NCI-H2081 (cell line): Measurements from ENCODE around the gene STXBP4.
"Not testable (repeated sequence)": the region's sequence is repeated elsewhere in the genome, so short reads cannot be mapped to it uniquely, and the experiment has no call there.

Source experiments
- DNase-seq, 2 experiments: peaks; one replicate each; lab custom pipeline; 2025; lab: John Stamatoyannopoulos, UW

Gene STXBP4

DNA sequence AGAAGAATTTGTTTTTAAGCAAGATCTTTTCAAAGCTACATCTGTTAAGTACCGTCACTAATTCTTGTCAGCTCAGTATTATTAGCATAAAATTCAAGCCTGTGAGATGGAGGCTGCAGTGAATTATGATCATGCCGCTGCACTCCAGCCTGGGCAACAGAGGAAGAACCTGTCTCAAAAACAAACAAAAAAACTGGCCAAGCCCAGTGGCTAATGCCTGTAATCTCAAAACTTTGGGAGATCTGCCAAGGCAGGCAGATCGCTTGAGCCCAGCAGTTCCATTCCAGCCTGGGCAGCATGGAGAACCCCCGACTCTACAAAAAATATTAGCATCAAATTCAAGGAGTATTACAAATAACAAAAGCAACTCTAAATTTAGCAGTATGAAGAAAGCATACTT is 88.0 kb downstream of the STXBP4 start:
- peak; percentile 56 to 78 for DNase-seq

DNA sequence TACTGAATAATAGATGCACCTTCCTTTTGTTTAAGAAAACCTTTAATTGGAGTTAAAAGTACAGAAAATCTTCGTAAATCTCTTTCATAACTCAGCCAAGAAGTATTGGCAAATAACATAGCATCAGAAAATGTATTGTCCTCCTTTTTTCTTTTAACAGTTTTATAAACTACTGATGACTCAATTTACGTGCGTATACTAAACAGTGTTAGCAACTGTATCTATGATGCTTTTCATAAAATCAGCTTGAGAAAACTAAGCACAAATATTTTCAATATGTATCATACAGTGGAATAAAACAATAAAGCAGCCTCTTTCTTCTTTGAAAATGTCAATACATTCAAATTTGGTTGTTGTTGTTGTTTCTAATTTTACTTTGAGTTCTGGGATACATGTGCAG is 88.6 kb downstream of the STXBP4 start:
- no peak for DNase-seq

DNA sequence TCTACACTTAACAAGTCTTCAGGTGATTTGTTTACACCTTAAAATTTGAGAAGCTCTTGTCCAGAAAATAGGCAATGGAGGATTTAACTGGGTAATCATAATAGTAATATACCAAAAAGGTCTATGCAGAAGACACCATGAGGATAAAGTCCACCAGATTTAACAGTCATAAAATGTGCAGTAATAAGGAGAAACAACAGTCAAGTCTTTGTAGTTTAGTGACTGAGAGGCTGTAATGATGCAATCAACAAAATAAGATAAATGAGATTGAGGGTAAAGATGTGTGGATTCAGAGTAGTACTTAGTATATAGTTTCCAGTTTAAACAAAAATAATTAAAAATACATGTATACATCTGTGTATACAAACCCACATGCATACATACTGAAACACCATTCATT is 91.2 kb downstream of the STXBP4 start:
- no peak for DNase-seq

DNA sequence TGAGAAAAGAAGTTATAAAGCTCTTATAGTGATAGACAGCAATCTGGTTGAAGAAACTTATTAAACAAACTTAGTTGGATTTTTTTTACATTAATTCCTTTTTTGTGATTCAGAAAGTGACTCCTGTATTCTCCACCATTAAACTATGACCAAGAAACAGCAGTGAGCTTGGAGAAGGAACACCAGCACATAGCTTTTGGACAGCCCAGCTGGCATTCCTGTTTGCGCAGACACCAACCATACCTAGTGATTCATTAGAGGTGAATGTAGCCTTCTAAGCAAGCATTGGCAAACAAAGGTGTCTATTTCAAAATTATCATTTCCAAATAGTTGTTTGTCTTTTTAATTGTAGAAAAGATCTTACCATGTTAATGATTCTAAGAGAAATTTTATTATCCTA is 94.4 kb downstream of the STXBP4 start:
- DNase-seq = no peak

DNA sequence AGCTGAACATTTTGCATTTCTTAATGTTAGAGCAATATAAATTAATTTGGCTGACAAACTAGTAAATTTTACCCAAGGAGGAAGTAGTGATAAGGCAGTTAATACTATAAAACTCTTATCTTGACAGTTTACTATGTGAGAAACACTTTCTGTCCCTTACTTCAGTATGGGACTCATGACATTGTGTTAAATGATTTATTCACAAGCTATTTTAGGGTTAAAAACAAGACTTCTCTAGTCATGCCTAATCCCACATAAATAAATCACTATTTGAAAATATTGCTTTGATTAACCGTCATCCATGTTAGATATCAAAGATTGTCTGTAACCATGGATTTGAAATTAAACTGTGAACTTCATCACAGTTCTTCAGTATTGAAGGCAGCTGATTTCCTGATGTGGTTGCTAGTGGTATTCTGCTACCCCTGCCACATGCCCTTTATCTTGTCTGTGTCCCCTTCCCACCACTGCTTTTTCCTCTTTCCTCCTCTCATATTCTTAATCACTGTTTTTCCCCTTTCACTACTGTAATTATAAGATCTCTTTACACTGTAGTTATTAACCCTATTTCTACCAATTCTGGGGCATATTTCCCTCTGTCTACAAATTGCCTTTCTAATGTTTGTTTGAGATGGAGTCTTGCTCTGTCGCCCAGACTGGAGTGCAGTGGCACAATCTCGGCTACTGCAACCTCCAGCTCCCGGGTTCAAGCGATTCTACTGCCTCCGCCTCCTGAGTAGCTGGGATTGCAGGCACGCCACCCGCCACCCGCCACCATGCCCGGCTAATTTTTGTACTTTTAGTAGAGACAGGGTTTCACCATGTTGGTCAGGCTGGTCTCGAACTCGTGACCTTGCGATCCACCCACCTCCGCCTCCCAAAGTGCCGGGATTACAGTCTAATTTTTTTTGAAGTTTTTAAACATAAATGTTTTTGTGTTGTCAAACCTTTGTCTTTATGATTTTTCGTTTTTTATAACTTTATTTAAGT is 95.6 kb downstream of the STXBP4 start:
- DNase-seq = no peak

DNA sequence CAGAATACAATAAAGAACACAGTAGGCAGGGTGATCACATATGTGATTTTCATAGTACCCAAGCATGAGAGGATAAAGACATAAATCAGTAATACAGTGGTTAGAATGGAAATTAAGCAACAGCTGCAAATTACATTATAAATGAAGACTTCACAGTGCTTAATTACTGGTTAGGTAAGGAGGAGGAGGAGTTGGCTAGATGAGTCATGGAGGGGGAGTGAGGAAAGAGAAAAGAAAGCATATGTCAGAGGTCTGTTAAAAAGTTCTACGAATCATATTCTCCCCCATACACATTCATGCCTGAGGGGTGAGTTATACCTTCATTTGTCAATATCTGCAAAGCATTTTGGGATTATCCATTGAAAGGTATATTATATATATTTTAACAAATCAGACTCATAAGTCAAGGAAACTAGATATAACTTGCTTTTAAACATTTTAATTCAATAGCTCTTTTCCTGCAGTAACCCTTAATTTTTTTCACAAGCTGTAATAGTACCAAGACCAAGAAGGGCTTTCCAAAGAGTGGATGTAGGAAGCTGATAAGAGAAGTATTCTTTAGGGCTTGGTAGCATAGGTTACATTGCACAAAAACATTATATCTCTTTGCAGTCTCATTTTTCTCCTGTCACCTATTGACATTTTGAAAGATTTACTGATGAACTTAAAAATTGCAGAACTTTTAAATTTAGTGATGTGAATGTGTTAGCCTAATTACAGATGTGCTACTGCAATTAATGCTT is 99.3 kb downstream of the STXBP4 start:
- DNase-seq = peak in 1 of 2 experiments; percentile 35

DNA sequence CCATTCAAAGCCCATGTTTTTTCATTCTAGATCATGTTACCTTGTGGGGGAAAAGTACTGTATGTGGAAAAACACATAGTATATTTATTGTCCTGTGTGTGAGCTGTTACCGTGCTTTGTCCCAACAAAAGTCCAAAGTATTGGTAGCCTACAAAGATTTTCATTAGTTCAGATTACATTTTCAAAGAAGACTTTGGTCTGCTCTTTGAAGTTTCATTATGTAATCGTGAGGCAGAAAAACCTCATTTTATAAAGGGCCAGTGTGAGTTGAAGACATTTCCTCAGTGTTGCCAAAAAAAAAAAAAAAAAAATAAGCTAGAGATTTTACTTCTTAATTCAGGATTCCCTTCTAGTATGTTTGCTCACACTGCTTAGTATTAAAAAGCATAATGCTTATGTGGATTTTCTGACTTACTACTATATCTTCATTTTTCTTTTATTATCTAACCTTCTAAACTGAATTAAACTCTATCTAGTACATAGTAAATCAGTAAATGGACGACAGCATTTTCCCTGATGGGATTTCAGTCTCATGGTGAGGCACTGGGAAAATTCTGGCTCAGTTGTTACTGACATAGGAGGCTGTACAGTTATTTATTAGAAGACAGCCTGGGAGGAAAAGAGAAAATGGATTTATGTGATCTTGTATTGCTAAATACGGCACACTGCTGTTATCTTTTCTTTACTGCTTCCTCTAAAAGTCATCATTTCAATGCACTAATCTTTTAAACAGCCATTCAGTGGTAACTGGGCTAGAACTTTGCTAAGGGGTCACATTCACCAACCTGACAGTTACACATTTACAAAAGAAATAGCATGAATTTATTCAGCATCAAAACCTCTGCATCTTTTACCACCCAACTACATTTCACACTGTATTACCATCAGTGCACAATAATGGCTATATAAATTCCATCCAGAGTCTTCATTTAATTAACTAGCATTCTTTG is 100.6 kb downstream of the STXBP4 start:
- DNase-seq = no peak

DNA sequence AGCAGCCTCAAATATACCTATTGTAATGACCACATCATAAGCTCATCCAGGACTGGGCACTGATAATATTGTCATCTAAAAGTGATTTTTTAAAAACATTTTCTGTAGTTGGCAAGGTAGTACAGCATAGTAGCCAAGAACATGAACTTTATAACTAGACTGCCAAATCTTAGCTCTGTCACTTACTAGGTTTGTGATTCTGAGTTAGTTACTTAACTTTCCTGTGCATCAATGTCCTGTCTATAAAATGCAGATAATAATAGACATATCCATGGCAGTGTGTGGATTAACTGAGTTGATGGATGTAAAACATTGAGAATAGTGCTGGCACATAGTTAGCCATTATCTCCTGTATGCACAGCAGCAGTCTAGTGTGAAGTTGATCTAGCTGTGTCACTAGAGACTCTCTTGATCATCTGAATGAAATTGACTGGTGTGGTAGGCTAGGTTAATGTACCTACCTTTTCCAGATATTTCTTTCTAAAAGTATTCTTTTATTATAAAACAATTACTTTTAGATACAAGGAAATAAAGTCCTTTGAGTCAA is 101.5 kb downstream of the STXBP4 start:
- DNase-seq = no peak

DNA sequence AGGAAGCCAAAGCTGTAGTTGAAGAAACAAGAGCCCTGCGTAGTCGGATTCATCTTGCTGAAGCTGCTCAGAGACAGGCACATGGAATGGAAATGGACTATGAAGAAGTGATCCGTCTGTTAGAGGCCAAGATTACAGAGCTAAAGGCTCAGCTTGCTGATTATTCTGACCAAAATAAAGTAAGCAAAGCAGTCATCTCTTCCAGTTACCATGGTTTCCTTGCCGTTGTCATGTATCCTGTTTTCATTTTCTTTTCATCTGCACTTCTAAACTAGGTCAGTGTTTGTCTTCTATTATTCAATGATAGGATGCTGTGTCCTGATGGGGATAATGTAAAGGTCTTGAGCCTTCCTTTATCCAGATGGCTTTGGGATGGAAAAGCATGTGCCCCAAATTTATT is 104.3 kb downstream of the STXBP4 start:
- no peak for DNase-seq

DNA sequence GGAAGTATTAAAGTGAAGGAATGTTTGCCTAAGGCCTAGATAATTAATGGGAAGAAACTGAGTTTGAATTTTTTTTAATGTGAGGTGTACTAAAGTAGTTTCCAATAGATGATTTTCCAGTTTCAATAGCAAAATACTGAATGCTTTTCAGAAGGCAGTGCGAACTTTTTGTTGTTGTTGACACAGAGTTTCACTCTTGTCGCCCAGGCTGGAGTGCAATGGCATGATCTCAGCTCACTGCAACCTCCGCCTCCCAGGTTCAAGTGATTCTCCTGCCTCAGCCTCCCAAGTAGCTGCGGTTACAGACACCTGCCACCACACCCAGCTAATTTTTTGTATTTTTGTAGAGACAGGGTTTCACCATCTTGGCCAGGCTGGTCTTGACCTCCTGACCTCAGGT is 104.9 kb downstream of the STXBP4 start:
- DNase-seq = not testable (repeated sequence)

DNA sequence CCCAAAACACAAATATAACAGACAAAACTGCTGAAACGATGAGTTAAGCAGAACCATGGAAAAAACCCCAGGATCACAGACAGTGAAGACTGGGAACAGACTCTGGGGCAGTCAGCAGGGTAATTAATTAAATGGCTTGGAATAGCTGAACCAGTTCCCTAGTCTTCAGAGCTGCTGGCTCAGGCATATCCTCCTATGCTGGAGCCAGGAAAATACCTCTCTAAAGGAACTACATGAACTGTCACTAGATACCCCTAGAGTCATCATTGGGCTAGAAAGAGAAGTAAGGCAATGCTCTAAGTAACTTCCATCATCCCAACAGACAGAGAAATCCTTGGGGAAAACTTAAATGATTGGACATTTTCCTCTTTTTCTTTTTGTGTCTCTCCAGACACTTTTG is 113.0 kb downstream of the STXBP4 start:
- no peak for DNase-seq

DNA sequence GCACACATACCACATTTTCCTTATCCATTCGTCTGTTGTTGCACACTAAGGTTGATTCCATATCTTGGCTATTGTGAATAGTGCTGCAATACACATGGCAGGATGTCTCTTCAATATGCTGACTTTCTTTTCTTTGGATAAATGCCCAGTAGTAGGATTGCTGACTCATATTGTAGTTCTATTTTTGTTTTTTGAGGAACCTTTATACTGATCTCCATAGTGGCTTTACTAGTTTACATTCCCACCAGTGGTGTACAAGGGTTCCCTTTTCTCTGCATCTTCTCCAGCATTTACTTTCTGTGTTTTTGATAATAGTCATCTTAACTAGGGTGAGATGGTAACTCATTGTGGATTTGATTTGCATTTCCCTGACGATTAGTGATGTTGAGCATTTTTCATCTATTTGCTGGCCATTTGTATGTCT is 118.1 kb downstream of the STXBP4 start:
- peak in 1 of 2 experiments; percentile 14 for DNase-seq

DNA sequence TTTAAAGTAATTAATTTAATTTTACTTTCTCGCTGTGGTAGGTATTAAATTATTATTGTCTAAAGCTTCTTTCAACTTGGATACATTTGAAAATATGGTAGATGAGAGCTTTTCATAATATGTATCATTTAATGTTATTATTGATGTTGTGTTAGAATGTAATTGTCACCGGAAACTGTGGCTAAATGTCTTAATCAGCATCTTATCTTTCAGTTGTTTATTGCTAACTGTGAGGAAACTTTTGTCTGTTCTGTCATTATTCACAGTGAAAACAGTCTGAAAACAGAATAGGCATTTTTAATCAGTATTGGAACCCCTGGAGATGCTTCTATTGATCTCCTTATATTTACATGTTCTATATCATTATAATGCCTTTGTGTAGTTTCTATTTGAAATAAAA is 120.7 kb downstream of the STXBP4 start:
- no peak for DNase-seq

DNA sequence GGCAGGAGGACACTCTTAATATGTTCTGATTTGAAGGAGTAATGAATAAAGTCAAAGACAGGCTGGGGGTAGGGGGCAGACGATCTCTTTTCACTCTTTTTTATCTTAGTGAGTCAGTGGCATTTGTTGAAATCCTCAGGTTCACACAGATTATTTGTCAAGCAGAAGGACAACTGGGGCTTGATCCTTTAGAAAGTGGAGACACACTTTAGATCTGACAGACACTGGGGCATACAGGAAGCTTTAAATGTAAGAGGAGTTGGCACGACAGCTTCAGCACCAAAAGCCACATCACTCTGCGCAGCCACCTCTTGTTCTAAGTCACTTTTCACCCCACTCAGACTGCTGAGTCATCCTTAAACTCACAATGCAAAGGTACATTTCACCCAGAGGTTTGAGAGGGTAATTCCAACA is 121.5 kb downstream of the STXBP4 start:
- DNase-seq = peak in 1 of 2 experiments; percentile 22

DNA sequence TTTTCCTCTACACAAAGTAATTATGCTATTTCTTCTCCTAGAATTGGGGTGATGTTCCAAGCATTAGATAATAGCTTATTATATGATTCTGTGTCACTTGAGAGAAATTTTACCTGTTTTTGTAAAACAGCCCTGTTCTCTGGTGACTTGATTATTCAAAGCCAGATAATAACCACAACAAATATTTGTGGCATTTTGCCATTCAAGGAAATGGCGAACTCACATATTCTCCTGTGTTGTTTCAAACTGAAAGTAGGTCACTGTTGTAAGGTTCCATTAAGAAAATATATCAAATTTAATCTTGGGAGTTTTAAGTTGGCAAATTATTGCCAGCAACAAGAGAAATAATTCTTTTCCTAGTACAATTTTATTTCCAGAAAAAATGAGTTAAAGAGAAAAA is 124.8 kb downstream of the STXBP4 start:
- DNase-seq = no peak

DNA sequence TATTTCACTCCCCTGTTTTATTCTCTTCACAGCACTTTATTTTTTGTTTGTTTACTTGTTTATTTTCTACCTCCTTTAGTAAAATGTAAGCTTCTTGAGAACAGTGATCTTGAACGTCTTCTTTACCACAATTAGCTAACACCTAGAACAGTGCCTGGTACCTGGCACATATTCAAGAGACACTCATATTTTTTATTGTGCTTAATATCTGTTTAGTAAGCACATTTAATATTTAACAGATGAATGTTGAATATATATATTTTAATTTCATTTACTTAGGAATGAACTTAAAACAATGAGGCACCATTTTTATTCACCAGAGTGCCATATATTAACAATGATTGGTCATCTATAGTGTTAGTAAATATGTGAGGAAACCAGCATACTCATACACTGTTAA is 130.2 kb downstream of the STXBP4 start:
- no peak for DNase-seq

DNA sequence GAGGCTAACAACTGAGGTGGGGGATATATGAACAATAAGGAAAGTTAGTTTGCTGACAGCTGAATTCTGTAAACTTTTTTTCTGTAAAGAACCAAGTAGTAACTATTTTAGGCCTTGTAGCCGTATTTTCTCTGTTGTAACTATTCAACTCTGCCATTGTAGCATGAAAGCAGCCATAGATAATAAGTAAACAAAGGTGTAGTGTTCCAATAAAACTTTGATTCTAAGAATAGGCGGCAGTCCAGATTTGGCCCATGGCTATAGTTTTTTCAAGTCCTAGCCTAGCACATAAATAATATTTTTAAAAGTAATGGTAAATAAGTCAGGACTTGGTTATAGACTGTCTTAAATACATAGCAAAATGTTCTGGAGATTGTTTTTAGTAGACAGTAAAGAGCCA is 142.0 kb downstream of the STXBP4 start:
- DNase-seq = no peak

DNA sequence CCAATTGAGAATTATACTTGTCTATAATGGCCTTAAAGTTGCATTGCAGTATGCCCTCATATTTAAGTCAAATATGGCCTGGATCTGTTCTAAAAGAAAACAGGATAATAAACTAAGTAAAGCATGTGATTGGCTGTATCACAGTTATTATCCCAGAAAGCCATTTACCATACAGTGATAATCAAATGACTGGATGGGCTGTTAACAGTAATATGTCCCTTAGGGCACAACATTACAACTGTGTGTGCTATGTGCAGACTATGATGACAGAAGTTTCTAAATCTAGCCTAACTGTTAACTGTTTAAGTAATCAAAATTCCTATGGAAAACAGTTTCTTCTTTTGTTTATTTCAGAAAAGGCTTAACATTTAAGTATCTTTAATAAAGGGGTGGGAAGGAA is 145.7 kb downstream of the STXBP4 start:
- no peak for DNase-seq

DNA sequence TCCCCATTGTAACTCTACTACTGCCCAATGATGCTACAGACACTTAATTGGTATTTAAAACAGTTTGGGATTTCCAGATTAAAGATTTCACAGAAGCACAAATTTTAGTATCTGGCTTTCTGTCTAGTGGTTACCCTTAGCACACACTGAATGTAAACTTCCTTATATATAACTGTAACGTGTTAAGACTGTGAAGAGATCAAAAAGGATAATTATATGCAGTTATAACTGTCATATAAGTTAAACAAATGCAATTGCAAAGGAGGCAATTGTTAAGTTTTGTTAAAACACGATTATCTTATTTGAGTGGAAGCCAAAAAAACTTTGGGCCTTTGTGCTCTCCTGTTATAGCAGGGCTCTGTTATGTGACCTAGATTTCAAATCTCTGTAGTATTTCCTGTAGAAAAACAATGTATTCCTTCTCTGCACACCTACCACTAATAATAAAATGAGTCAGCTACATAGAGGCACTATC is 147.9 kb downstream of the STXBP4 start:
- DNase-seq = no peak

DNA sequence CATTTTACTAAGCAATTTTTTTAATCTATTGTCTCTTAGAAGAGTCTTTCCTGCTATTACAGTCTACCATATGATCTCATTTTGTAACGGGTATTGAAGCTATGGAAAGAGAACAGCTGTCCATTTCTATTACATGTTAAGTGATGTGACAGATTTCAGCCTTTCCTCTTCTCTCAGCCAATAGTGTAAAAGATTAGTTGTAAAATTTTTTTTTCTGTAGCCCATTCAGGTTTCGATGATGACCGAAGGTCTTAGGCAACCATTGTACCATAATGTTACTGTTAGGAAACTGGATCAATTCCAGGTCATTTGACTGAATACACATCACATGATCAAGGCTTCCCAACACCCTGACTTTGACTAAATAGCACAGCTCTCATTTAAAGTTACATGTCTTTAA is 148.6 kb downstream of the STXBP4 start:
- DNase-seq = no peak

DNA sequence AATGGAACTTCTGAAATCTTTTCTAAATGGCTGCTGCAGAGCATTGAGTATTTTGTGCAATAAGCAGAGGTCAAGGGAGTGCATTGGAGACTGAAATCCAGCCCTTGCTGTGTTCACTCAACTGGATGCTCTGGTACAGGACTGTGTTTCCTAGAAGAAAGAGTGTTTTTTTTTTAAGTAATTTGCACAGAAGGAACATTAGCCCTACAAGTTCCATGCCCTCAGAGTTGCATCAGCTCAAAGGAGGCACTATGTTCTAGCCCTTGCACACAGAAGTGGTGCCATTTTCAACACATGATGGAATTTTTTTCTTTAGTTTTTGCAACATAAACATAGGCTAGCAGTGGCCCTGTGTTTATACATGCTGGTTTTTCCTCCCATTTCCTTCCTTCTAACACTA is 152.1 kb downstream of the STXBP4 start:
- no peak for DNase-seq

DNA sequence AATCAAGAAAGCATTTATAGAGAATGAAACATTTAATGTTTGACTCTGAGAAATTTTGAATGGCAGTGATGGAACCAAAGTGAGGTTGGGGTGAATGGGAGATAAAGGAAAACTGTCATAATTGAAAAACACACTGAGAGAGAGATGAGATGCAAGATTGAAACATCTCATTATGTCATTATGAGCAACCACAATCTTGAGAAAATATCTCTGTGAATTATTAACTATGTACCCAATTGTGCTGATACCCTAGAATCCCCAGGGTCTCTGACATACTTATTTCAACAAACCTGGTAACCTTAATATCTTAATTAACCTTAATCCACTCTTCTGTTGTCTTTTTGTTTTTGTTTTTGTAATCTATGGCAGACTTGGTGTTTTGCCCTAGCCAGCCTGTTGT is 152.7 kb downstream of the STXBP4 start:
- DNase-seq = no peak
